Measurements from ENCODE around the gene ERRFI1.
"Not testable (repeated sequence)": the region's sequence is repeated elsewhere in the genome, so short reads cannot be mapped to it uniquely, and the experiment has no call there.

ERRFI1 gene

GRCh38 chr1:8026153-8026975 lies at the start of gene ERRFI1:
Gene ERRFI1 (minus strand): TSS chr1:8026309. CDS start chr1:8015619, 10,690 bp downstream.
- Histone ChIP-seq H3K9me3 (no peaks in the 10 kb centered on the region), H3K27me3 (ENCODE audit: low read depth) (peaks cover 33% of the 10 kb centered on the region), H3K4me3 (peak within 1 kb of the TSS; percentile 28), H3K36me3 (replicated peaks) (no peaks in the 10 kb centered on the region), H3K4me1 (peaks cover 8% of the 10 kb centered on the region; the same call in 1 of the 2 replicates)
- in situ Hi-C loops (cut with MboI; ENCODE audit: low sequenced_read_pairs): no loop called here
- DNase-seq (ENCODE audit: low spot score in 2 of 2): peak; percentile 79 to 93

GRCh38 chr1:8075511-8076051 lies 49.5 kb upstream of the ERRFI1 start:
- H3K4me1 ChIP-seq: no peaks in the 10 kb centered on the region; the same call in 1 of the 2 replicates
- H3K36me3 ChIP-seq (replicated peaks): no peaks in the 10 kb centered on the region
- no peak overlapping the region for H3K4me3 ChIP-seq
- H3K27me3 ChIP-seq (ENCODE audit: low read depth): no peaks in the 10 kb centered on the region
- in situ Hi-C loops (cut with MboI; ENCODE audit: low sequenced_read_pairs): no loop called here
- DNase-seq (ENCODE audit: low spot score in 2 of 2): peak in 1 of 2 experiments; percentile 35
- H3K9me3 ChIP-seq: 0 out of 2 replicates have a peak, but pooled peaks cover 2% of the 10 kb centered on the region

GRCh38 chr1:8073112-8073855 lies 47.2 kb upstream of the ERRFI1 start:
- no peak overlapping the region for H3K4me3 ChIP-seq
- H3K4me1 ChIP-seq: no peaks in the 10 kb centered on the region; the same call in 1 of the 2 replicates
- H3K36me3 ChIP-seq (replicated peaks): no peaks in the 10 kb centered on the region
- DNase-seq (ENCODE audit: low spot score in 2 of 2): no peak
- in situ Hi-C loops (cut with MboI; ENCODE audit: low sequenced_read_pairs): no loop called here
- 0 out of 2 replicates have a peak, but pooled peaks cover 2% of the 10 kb centered on the region for H3K9me3 ChIP-seq
- no peaks in the 10 kb centered on the region for H3K27me3 ChIP-seq (ENCODE audit: low read depth)

GRCh38 chr1:8070381-8070811 lies 44.3 kb upstream of the ERRFI1 start:
- Histone ChIP-seq H3K27me3 (ENCODE audit: low read depth) (no peaks in the 10 kb centered on the region), H3K36me3 (replicated peaks) (no peaks in the 10 kb centered on the region), H3K4me1 (no peaks in the 10 kb centered on the region), H3K9me3 (no peaks in the 10 kb centered on the region), H3K4me3 (no peak overlapping the region)
- no peak for DNase-seq (ENCODE audit: low spot score in 2 of 2)
- in situ Hi-C loops (cut with MboI; ENCODE audit: low sequenced_read_pairs): no loop called here

- H3K36me3 ChIP-seq (replicated peaks); H3K27me3 ChIP-seq (ENCODE audit: low read depth); in situ Hi-C loops (cut with MboI; ENCODE audit: low sequenced_read_pairs); H3K4me1 ChIP-seq; DNase-seq (ENCODE audit: low spot score in 2 of 2); H3K9me3 ChIP-seq; H3K4me3 ChIP-seq: not testable (repeated sequence)
Observed at GRCh38 chr1:8069614-8070320, 43.7 kb upstream of the ERRFI1 start.

- H3K27me3 ChIP-seq (ENCODE audit: low read depth): no peaks in the 10 kb centered on the region
- in situ Hi-C loops (cut with MboI; ENCODE audit: low sequenced_read_pairs): no loop called here
- no peak overlapping the region for H3K4me3 ChIP-seq
Observed at GRCh38 chr1:8065369-8065768, 39.3 kb upstream of the ERRFI1 start.

GRCh38 chr1:8063298-8064036 lies 37.4 kb upstream of the ERRFI1 start:
- in situ Hi-C loops (cut with MboI; ENCODE audit: low sequenced_read_pairs): no loop called here
- DNase-seq (ENCODE audit: low spot score in 2 of 2): no peak
- H3K4me1 ChIP-seq: no peaks in the 10 kb centered on the region

More at GRCh38 chr1:8065369-8065768, 39.3 kb upstream of the ERRFI1 start:
- Histone ChIP-seq H3K36me3 (replicated peaks) (no peaks in the 10 kb centered on the region), H3K4me1 (no peaks in the 10 kb centered on the region), H3K9me3 (no peaks in the 10 kb centered on the region)
- no peak for DNase-seq (ENCODE audit: low spot score in 2 of 2)

GRCh38 chr1:8062861-8063260 lies 36.8 kb upstream of the ERRFI1 start:
- no peaks in the 10 kb centered on the region for H3K36me3 ChIP-seq (replicated peaks)
- no peaks in the 10 kb centered on the region for H3K27me3 ChIP-seq (ENCODE audit: low read depth)
- no peak overlapping the region for H3K4me3 ChIP-seq
- no peaks in the 10 kb centered on the region for H3K4me1 ChIP-seq
- no peaks in the 10 kb centered on the region for H3K9me3 ChIP-seq
- in situ Hi-C loops (cut with MboI; ENCODE audit: low sequenced_read_pairs): no loop called here
- no peak for DNase-seq (ENCODE audit: low spot score in 2 of 2)

More at GRCh38 chr1:8063298-8064036, 37.4 kb upstream of the ERRFI1 start:
- Histone ChIP-seq H3K36me3 (replicated peaks) (no peaks in the 10 kb centered on the region), H3K9me3 (no peaks in the 10 kb centered on the region), H3K4me3 (no peak overlapping the region), H3K27me3 (ENCODE audit: low read depth) (no peaks in the 10 kb centered on the region)

- DNase-seq (ENCODE audit: low spot score in 2 of 2): no peak
- H3K36me3 ChIP-seq (replicated peaks): no peaks in the 10 kb centered on the region
- no peaks in the 10 kb centered on the region for H3K27me3 ChIP-seq (ENCODE audit: low read depth)
- no peak overlapping the region for H3K4me3 ChIP-seq
- no peaks in the 10 kb centered on the region for H3K4me1 ChIP-seq
- H3K9me3 ChIP-seq: no peaks in the 10 kb centered on the region
- in situ Hi-C loops (cut with MboI; ENCODE audit: low sequenced_read_pairs): no loop called here
Observed at GRCh38 chr1:8061673-8062386, 35.7 kb upstream of the ERRFI1 start.

- in situ Hi-C loops (cut with MboI; ENCODE audit: low sequenced_read_pairs): no loop called here
- H3K36me3 ChIP-seq (replicated peaks): no peaks in the 10 kb centered on the region
- no peak overlapping the region for H3K4me3 ChIP-seq
- H3K4me1 ChIP-seq: no peaks in the 10 kb centered on the region
- no peak for DNase-seq (ENCODE audit: low spot score in 2 of 2)
- no peaks in the 10 kb centered on the region for H3K27me3 ChIP-seq (ENCODE audit: low read depth)
- H3K9me3 ChIP-seq: no peaks in the 10 kb centered on the region
Observed at GRCh38 chr1:8061210-8061609, 35.1 kb upstream of the ERRFI1 start.

GRCh38 chr1:8059161-8059622 lies 33.1 kb upstream of the ERRFI1 start:
- Histone ChIP-seq H3K4me3 (no peak overlapping the region), H3K4me1 (no peaks in the 10 kb centered on the region), H3K27me3 (ENCODE audit: low read depth) (no peaks in the 10 kb centered on the region), H3K9me3 (no peaks in the 10 kb centered on the region), H3K36me3 (replicated peaks) (no peaks in the 10 kb centered on the region)
- DNase-seq (ENCODE audit: low spot score in 2 of 2): no peak
- in situ Hi-C loops (cut with MboI; ENCODE audit: low sequenced_read_pairs): no loop called here

- H3K27me3 ChIP-seq (ENCODE audit: low read depth); H3K4me3 ChIP-seq; in situ Hi-C loops (cut with MboI; ENCODE audit: low sequenced_read_pairs); DNase-seq (ENCODE audit: low spot score in 2 of 2); H3K9me3 ChIP-seq; H3K36me3 ChIP-seq (replicated peaks); H3K4me1 ChIP-seq: not testable (repeated sequence)
Observed at GRCh38 chr1:8057779-8058178, 31.7 kb upstream of the ERRFI1 start.
